Brain microvascular endothelial cell (primary cell): ENCODE data around the gene L3MBTL3.

ENCODE experiments used
- DNase-seq: peaks from one replicate; pipeline ENCODE4 v3.0.0-alpha.2; 2020
- H3K27ac ChIP-seq: fragments of 250-450 bp; sonication (Bioruptor Pico); 2 replicates; pipeline ENCODE4 v1.5.1; 2020; ENCODE audit warnings: mild to moderate bottlenecking, moderate library complexity
- H3K27me3 ChIP-seq: fragments of 250-450 bp; sonication (Bioruptor Pico); replicated peaks from 2 replicates; pipeline ENCODE4 v1.5.1; 2020; ENCODE audit warnings: mild to moderate bottlenecking
- H3K36me3 ChIP-seq: fragments of 250-450 bp; sonication (Bioruptor Pico); replicated peaks from 2 replicates; pipeline ENCODE4 v1.5.1; 2020; ENCODE audit warnings: mild to moderate bottlenecking
- H3K4me3 ChIP-seq: 2 replicates; pipeline ENCODE4 v1.5.1; 2011; ENCODE audit warnings: low read depth, mild to moderate bottlenecking, control low read depth, low read length, moderate library complexity
- CTCF ChIP-seq: IDR thresholded peaks from 2 replicates; pipeline ENCODE4 v1.5.1; 2011; ENCODE audit warnings: low read depth, mild to moderate bottlenecking, moderate library complexity, low read length, control low read depth, inconsistent platforms; ENCODE audit errors: missing control alignments
- in situ Hi-C: cut with HindIII; loops from 2 replicates; pipeline ENCODE4 v1.10.0; 2017; ENCODE audit warnings: low sequenced_read_pairs, low pct_ligation_motif_present

Gene L3MBTL3

GRCh38 chr6:129989396-129989795 is 29.0 kb upstream of the L3MBTL3 start:
- in situ Hi-C loops, result no loop called here
- Histone ChIP-seq H3K27ac (no peak overlapping the region), H3K4me3 (no peak overlapping the region), H3K36me3 (no peaks in the 10 kb centered on the region), H3K27me3 (no peaks in the 10 kb centered on the region)
- no peak for TF ChIP-seq CTCF
- DNase-seq, result no peak

GRCh38 chr6:129992881-129993280 is 25.5 kb upstream of the L3MBTL3 start:
- in situ Hi-C loops, result no loop called here
- Histone ChIP-seq H3K27me3 (no peaks in the 10 kb centered on the region), H3K36me3 (no peaks in the 10 kb centered on the region), H3K4me3 (no peak overlapping the region), H3K27ac (no peak overlapping the region)
- no peak for TF ChIP-seq CTCF
- DNase-seq, result no peak

- DNase-seq, result no peak
- H3K27me3 ChIP-seq, result no peaks in the 10 kb centered on the region
- no peak overlapping the region for H3K27ac ChIP-seq
- in situ Hi-C loops, result no loop called here
- TF ChIP-seq CTCF, result no peak
- no peak overlapping the region for H3K4me3 ChIP-seq
- no peaks in the 10 kb centered on the region for H3K36me3 ChIP-seq
Measured at GRCh38 chr6:129994410-129994809, 24.0 kb upstream of the L3MBTL3 start.

- in situ Hi-C loops, result no loop called here
- Histone ChIP-seq H3K27me3 (no peaks in the 10 kb centered on the region), H3K36me3 (no peaks in the 10 kb centered on the region), H3K27ac (no peak overlapping the region), H3K4me3 (no peak overlapping the region)
- DNase-seq, result no peak
- no peak for TF ChIP-seq CTCF
Measured at GRCh38 chr6:129996387-129996786, 22.0 kb upstream of the L3MBTL3 start.

- H3K27ac ChIP-seq, result no peak overlapping the region
- in situ Hi-C loops, result no loop called here
Measured at GRCh38 chr6:130000526-130001421, 17.6 kb upstream of the L3MBTL3 start.

More at GRCh38 chr6:130000526-130001421, 17.6 kb upstream of the L3MBTL3 start:
- Histone ChIP-seq H3K36me3 (no peaks in the 10 kb centered on the region), H3K27me3 (no peaks in the 10 kb centered on the region), H3K4me3 (no peak overlapping the region)
- no peak for TF ChIP-seq CTCF
- no peak for DNase-seq
